IMR-90 (cell line): Measurements from ENCODE around the gene DCLK1. TPM values are rescaled to one million over a fixed set of nuclear protein-coding genes. Genes with fewer than 3 reads are reported as not detected.

Experiments used
- ATAC-seq: fragments of 200-7000 bp; cut with Tn5 transposase; 2 replicates; pipeline ENCODE4 v1.9.1; 2020; ENCODE audit warnings: low read depth, mild to moderate bottlenecking, moderate library complexity
- BruUV-seq: library from RNA; stranded (reverse); fragments of 400-500 nt; replicated peaks from 2 replicates; lab custom pipeline; 2021; lab: Mats Ljungman, UMichigan
- CTCF ChIA-PET: fragments of 300-600 bp; formaldehyde crosslinking; extraction: SDS; loops from one replicate; lab custom pipeline; 2021; ENCODE audit warnings: antibody characterized with exemption; lab: Yijun Ruan, JAX
- POLR2A ChIA-PET: fragments of 300-600 bp; sonication (Branson Sonifier 250); formaldehyde crosslinking; loops from one replicate; lab custom pipeline; 2022; ENCODE audit warnings: antibody characterized with exemption; ENCODE audit not compliant: unreplicated experiment; lab: Charles Lee
- DNase-seq: peaks from one replicate; pipeline ENCODE4 v3.0.0; 2013
- H2AFZ ChIP-seq: replicated peaks from 2 replicates; pipeline ENCODE3; 2013; ENCODE audit warnings: low read length, mild to moderate bottlenecking; ENCODE audit not compliant: poor library complexity
- H2AK5ac ChIP-seq: 2 replicates; pipeline ENCODE4 v1.6.1; 2013; ENCODE audit warnings: low read depth, low read length, inconsistent platforms
- H2AK9ac ChIP-seq: replicated peaks from 2 replicates; pipeline ENCODE3; 2013; ENCODE audit warnings: mild to moderate bottlenecking, low read depth, low read length, moderate library complexity; ENCODE audit not compliant: poor library complexity
- H2BK120ac ChIP-seq: 2 replicates; pipeline ENCODE4 v1.6.1; 2013; ENCODE audit warnings: low read depth, low read length, inconsistent platforms
- H2BK15ac ChIP-seq: 3 replicates; pipeline ENCODE4 v1.6.1; 2013; ENCODE audit warnings: low read depth, low read length, inconsistent platforms
- H2BK20ac ChIP-seq: 2 replicates; pipeline ENCODE4 v1.6.1; 2013; ENCODE audit warnings: low read depth, mild to moderate bottlenecking, inconsistent platforms, low read length, moderate library complexity
- H2BK5ac ChIP-seq: 2 replicates; pipeline ENCODE4 v1.6.1; 2013; ENCODE audit warnings: mild to moderate bottlenecking, low read depth, low read length, inconsistent platforms; ENCODE audit not compliant: poor library complexity, severe bottlenecking
- H3K14ac ChIP-seq: replicated peaks from 2 replicates; pipeline ENCODE4 v1.6.1; 2013; ENCODE audit warnings: low read depth, low read length, inconsistent platforms
- H3K18ac ChIP-seq: 2 replicates; pipeline ENCODE4 v1.6.1; 2013; ENCODE audit warnings: low read depth, low read length, control low read depth
- H3K23ac ChIP-seq: 2 replicates; pipeline ENCODE4 v1.6.1; 2013; ENCODE audit warnings: low read depth, low read length, inconsistent platforms
- H3K27ac ChIP-seq: 2 replicates; pipeline ENCODE4 v1.5.1; 2013; ENCODE audit warnings: mild to moderate bottlenecking, control low read depth, low read length; ENCODE audit not compliant: insufficient read depth
- H3K27me3 ChIP-seq: 2 replicates; pipeline ENCODE4 v1.6.1; 2013; ENCODE audit warnings: low read length; ENCODE audit not compliant: control insufficient read depth, insufficient read depth
- H3K36me3 ChIP-seq: 2 replicates; pipeline ENCODE4 v1.6.1; 2013; ENCODE audit warnings: low read length, mixed read lengths; ENCODE audit not compliant: control insufficient read depth, insufficient read depth
- H3K4ac ChIP-seq: 2 replicates; pipeline ENCODE4 v1.6.1; 2013; ENCODE audit warnings: low read depth, low read length, inconsistent platforms
- H3K4me1 ChIP-seq: 2 replicates; pipeline ENCODE4 v1.6.1; 2013; ENCODE audit warnings: low read length, mixed read lengths; ENCODE audit not compliant: control insufficient read depth, insufficient read depth
- H3K4me2 ChIP-seq: 2 replicates; pipeline ENCODE4 v1.6.1; 2013; ENCODE audit warnings: low read depth, mild to moderate bottlenecking, control low read depth, low read length, moderate library complexity
- H3K4me3 ChIP-seq: 2 replicates; pipeline ENCODE4 v1.5.1; 2013; ENCODE audit warnings: low read depth, mild to moderate bottlenecking, control low read depth, low read length, moderate library complexity; ENCODE audit not compliant: insufficient read depth
- H3K56ac ChIP-seq: 2 replicates; pipeline ENCODE4 v1.6.1; 2013; ENCODE audit warnings: low read length, inconsistent platforms; ENCODE audit not compliant: insufficient read depth; ENCODE audit errors: extremely low read depth
- H3K79me1 ChIP-seq, 2 experiments: 2 replicates each; pipeline ENCODE4 v1.6.1; 2013; ENCODE audit warnings: low read length in 2 of 2, inconsistent platforms in 1 of 2, low read depth in 1 of 2
- H3K9ac ChIP-seq: 2 replicates; pipeline ENCODE4 v1.6.1; 2013; ENCODE audit warnings: low read depth, low read length, control low read depth
- H3K9me1 ChIP-seq: 2 replicates; pipeline ENCODE4 v1.6.1; 2013; ENCODE audit warnings: low read length, inconsistent platforms; ENCODE audit not compliant: insufficient read depth
- H3K9me3 ChIP-seq: 2 replicates; pipeline ENCODE4 v1.6.1; 2013; ENCODE audit warnings: low read length; ENCODE audit not compliant: control insufficient read depth, insufficient read depth
- H4K20me1 ChIP-seq: 2 replicates; pipeline ENCODE4 v1.6.1; 2013; ENCODE audit warnings: low read length, inconsistent platforms; ENCODE audit not compliant: insufficient read depth
- H4K5ac ChIP-seq: 2 replicates; pipeline ENCODE4 v1.6.1; 2013; ENCODE audit warnings: mild to moderate bottlenecking, low read depth, low read length, control low read depth
- H4K8ac ChIP-seq, 2 experiments: 2 replicates each; pipeline ENCODE4 v1.6.1; 2013; ENCODE audit warnings: low read depth in 2 of 2, low read length in 2 of 2, control low read depth in 1 of 2, inconsistent platforms in 1 of 2
- H4K91ac ChIP-seq: 2 replicates; pipeline ENCODE4 v1.6.1; 2013; ENCODE audit warnings: low read depth, low read length, inconsistent platforms; ENCODE audit not compliant: insufficient read depth
- BHLHE40 ChIP-seq: fragments of 150-350 bp; IDR thresholded peaks from 2 replicates; pipeline ENCODE4 v1.6.1; 2016; ENCODE audit warnings: mild to moderate bottlenecking, low read depth, low read length
- CEBPB ChIP-seq: IDR thresholded peaks from 2 replicates; pipeline ENCODE4 v1.6.1; 2012; ENCODE audit warnings: low read depth, low read length, improper control_type of control experiment
- CHD1 ChIP-seq: IDR thresholded peaks from 2 replicates; pipeline ENCODE4 v1.6.1; 2012; ENCODE audit warnings: low read depth, low read length, improper control_type of control experiment
- FOS ChIP-seq: fragments of 150-350 bp; IDR thresholded peaks from 2 replicates; pipeline ENCODE4 v1.6.1; 2016; ENCODE audit warnings: low read depth, low read length
- MAFK ChIP-seq: IDR thresholded peaks from 2 replicates; pipeline ENCODE4 v1.6.1; 2012; ENCODE audit warnings: low read depth, low read length, improper control_type of control experiment
- MAZ ChIP-seq: IDR thresholded peaks from 2 replicates; pipeline ENCODE4 v1.6.1; 2012; ENCODE audit warnings: low read depth, mild to moderate bottlenecking, low read length, improper control_type of control experiment, moderate library complexity, borderline replicate concordance
- MXI1 ChIP-seq: IDR thresholded peaks from 2 replicates; pipeline ENCODE4 v1.6.1; 2012; ENCODE audit warnings: low read depth, mild to moderate bottlenecking, low read length, moderate library complexity, borderline replicate concordance
- NFE2L2 ChIP-seq: fragments of 150-350 bp; IDR thresholded peaks from 2 replicates; pipeline ENCODE4 v1.6.1; 2016; ENCODE audit warnings: low read depth, mild to moderate bottlenecking, low read length
- POLR2A ChIP-seq: IDR thresholded peaks from 2 replicates; pipeline ENCODE4 v1.6.1; 2012; ENCODE audit warnings: mild to moderate bottlenecking, low read depth, low read length
- RAD21 ChIP-seq: IDR thresholded peaks from 2 replicates; pipeline ENCODE4 v1.6.1; 2012; ENCODE audit warnings: low read length, improper control_type of control experiment
- RCOR1 ChIP-seq: IDR thresholded peaks from 2 replicates; pipeline ENCODE4 v1.6.1; 2012; ENCODE audit warnings: mild to moderate bottlenecking, low read length, improper control_type of control experiment; ENCODE audit not compliant: insufficient replicate concordance
- RFX5 ChIP-seq: IDR thresholded peaks from 2 replicates; pipeline ENCODE4 v1.8.0; 2012; ENCODE audit warnings: low read depth, mild to moderate bottlenecking, low read length, moderate library complexity
- SMC3 ChIP-seq: fragments of 150-350 bp; IDR thresholded peaks from 2 replicates; pipeline ENCODE4 v1.6.1; 2016; ENCODE audit warnings: low read depth, mild to moderate bottlenecking, antibody characterized with exemption, low read length, moderate library complexity
- USF2 ChIP-seq: fragments of 150-350 bp; IDR thresholded peaks from 2 replicates; pipeline ENCODE4 v1.6.1; 2017; ENCODE audit warnings: mild to moderate bottlenecking, antibody characterized with exemption, low read length, low read depth
- WGBS, 2 experiments: methylation state at CpG; one replicate each; pipeline versions ENCODE4 v1.1.5 to v1.1.7; 2013; ENCODE audit warnings: missing lambda C conversion rate in 2 of 2; ENCODE audit not compliant: insufficient read length in 1 of 2; ENCODE audit errors: extremely low coverage in 2 of 2; 5-methylcytosine and 5-hydroxymethylcytosine counted together
- dilution Hi-C: fragments of 300-500 bp; cut with HindIII; formaldehyde crosslinking; loops from one replicate; pipeline ENCODE4 v1.14.3; 2018; ENCODE audit warnings: low sequenced_read_pairs; ENCODE audit not compliant: unreplicated experiment
- in situ Hi-C: fragments of 300-500 bp; cut with MboI; formaldehyde crosslinking; loops from 3 replicates; pipeline ENCODE4 v1.14.3; 2019; ENCODE audit warnings: low sequenced_read_pairs, inconsistent platforms, mixed read lengths
- intact Hi-C: fragments of 100-400 bp; cut with micrococcal nuclease; formaldehyde crosslinking; loops from 2 replicates; pipeline ENCODE4 v1.10.0; 2022
- polyA plus RNA-seq, 3 experiments: library from polyadenylated mRNA; depleted of rRNA; stranded (reverse); fragments of >200 nt; gene quantifications; 2 replicates each; pipeline ENCODE4 v1.2.3, GENCODE V29; 2012; ENCODE audit warnings: low replicate concordance in 1 of 3
- total RNA-seq: library from RNA; depleted of rRNA; stranded (reverse); fragments of >200 nt; gene quantifications from 2 replicates; pipeline ENCODE4 v1.2.3, GENCODE V29; 2012
- TF ChIP-seq, protein P1 (sequence below): conservative IDR thresholded peaks from 2 replicates; pipeline ENCODE4 v1.5.1; 2012; ENCODE audit warnings: mild to moderate bottlenecking, low read depth, low read length, improper control_type of control experiment

Gene DCLK1
- total and polyA plus RNA-seq, 2 of the 4 experiments (the other 2 are of a cell fraction): under 0.01 to 0.02 TPM

DNA sequence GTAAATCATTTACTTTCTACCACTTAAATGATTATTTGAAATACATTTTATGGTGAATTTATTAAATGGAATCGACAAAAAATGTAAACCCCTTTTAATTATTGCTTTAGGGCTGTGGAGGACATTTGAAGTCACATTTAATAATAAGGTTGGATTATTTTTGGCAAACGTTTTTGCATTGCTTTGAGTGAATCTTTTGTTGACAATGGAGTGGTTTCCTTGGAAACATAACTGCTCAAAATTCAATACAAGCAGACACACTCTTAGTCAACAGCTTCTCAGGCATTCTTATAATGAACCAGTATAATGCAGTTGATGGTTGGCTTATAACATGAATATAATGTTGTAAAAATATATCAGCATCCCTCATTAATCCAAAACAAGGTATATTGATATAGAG lies 104.7 kb downstream of the DCLK1 start:
- H3K23ac ChIP-seq: no peak overlapping the region
- no peak overlapping the region for H3K27ac ChIP-seq
- ChIA-PET CTCF (no interaction called here), POLR2A (no interaction called here)
- no peak overlapping the region for H4K5ac ChIP-seq
- no peak overlapping the region for H3K9ac ChIP-seq
- no peaks in the 10 kb centered on the region for H3K4me1 ChIP-seq
- dilution Hi-C loops: no loop called here
- H2AK5ac ChIP-seq: no peak overlapping the region
- no peaks in the 10 kb centered on the region for H3K9me1 ChIP-seq
- no CpG with 5 or more reads among the region's 2 CpGs for WGBS, 2 experiments
- no peak overlapping the region for H2AFZ ChIP-seq
- no peak overlapping the region for H2BK20ac ChIP-seq
- no peaks in the 10 kb centered on the region for H3K79me1 ChIP-seq
- H3K4ac ChIP-seq: no peak overlapping the region
- no peak overlapping the region for H2BK120ac ChIP-seq
- H3K56ac ChIP-seq: no peak overlapping the region
- in situ Hi-C loops: no loop called here
- H3K36me3 ChIP-seq: no peaks in the 10 kb centered on the region
- no peak overlapping the region for H3K4me2 ChIP-seq
- no peak for TF ChIP-seq SMC3
- TF ChIP-seq MAZ: no peak
- TF ChIP-seq RAD21: no peak
- TF ChIP-seq MAFK: no peak
- no peak for TF ChIP-seq FOS
- no peak for TF ChIP-seq USF2
- no peak for TF ChIP-seq RCOR1
- no peak for TF ChIP-seq CHD1
- TF ChIP-seq, protein P1, sequence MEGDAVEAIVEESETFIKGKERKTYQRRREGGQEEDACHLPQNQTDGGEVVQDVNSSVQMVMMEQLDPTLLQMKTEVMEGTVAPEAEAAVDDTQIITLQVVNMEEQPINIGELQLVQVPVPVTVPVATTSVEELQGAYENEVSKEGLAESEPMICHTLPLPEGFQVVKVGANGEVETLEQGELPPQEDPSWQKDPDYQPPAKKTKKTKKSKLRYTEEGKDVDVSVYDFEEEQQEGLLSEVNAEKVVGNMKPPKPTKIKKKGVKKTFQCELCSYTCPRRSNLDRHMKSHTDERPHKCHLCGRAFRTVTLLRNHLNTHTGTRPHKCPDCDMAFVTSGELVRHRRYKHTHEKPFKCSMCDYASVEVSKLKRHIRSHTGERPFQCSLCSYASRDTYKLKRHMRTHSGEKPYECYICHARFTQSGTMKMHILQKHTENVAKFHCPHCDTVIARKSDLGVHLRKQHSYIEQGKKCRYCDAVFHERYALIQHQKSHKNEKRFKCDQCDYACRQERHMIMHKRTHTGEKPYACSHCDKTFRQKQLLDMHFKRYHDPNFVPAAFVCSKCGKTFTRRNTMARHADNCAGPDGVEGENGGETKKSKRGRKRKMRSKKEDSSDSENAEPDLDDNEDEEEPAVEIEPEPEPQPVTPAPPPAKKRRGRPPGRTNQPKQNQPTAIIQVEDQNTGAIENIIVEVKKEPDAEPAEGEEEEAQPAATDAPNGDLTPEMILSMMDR: no peak
- TF ChIP-seq CEBPB: no peak
- no peak for TF ChIP-seq BHLHE40
- no peak for TF ChIP-seq MXI1
- TF ChIP-seq NFE2L2: no peak
- no peak for TF ChIP-seq POLR2A
- no peak for TF ChIP-seq RFX5
- no peak overlapping the region for H4K91ac ChIP-seq
- ATAC-seq: no peak
- intact Hi-C loops: no loop called here
- H4K8ac ChIP-seq: no peak overlapping the region
- no peak for DNase-seq
- no peak overlapping the region for H2BK5ac ChIP-seq
- no peak overlapping the region for H3K18ac ChIP-seq
- H3K27me3 ChIP-seq: no peaks in the 10 kb centered on the region
- BruUV-seq: no TSS peak
- H3K4me3 ChIP-seq: no peak overlapping the region
- no peak overlapping the region for H2BK15ac ChIP-seq
- no peaks in the 10 kb centered on the region for H4K20me1 ChIP-seq
- H2AK9ac ChIP-seq: no peak overlapping the region
- no peak overlapping the region for H3K14ac ChIP-seq
- no peaks in the 10 kb centered on the region for H3K9me3 ChIP-seq
